Renal cortical epithelial cell (primary cell): ENCODE results near the gene SUPT3H. TPM values are rescaled to one million over a fixed set of nuclear protein-coding genes. Genes with fewer than 3 reads are reported as not detected.
"Not testable (repeated sequence)": the region's sequence is repeated elsewhere in the genome, so short reads cannot be mapped to it uniquely, and the experiment has no call there.

Source experiments
- DNase-seq: peaks from one replicate; pipeline ENCODE4 v3.0.0-alpha.2; 2011; ENCODE audit warnings: low read depth
- total RNA-seq: library from RNA; depleted of rRNA; stranded (reverse); fragments of >200 nt; gene quantifications from 2 replicates; pipeline ENCODE4 v1.2.3, GENCODE V29; 2014

Gene SUPT3H
- total RNA-seq, 1 donor from 2014 or later = 43.0 TPM

DNA sequence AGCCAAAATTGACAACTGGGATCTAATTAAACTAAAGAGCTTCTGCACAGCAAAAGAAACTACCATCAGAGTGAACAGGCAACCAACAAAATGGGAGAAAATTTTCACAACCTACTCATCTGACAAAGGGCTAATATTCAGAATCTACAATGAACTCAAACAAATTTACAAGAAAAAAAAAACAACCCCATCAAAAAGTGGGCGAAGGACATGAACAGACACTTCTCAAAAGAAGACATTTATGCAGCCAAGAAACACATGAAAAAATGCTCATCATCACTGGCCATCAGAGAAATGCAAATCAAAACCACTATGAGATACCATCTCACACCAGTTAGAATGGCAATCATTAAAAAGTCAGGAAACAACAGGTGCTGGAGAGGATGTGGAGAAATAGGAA is 310.3 kb downstream of the SUPT3H start:
- not testable (repeated sequence) for DNase-seq

DNA sequence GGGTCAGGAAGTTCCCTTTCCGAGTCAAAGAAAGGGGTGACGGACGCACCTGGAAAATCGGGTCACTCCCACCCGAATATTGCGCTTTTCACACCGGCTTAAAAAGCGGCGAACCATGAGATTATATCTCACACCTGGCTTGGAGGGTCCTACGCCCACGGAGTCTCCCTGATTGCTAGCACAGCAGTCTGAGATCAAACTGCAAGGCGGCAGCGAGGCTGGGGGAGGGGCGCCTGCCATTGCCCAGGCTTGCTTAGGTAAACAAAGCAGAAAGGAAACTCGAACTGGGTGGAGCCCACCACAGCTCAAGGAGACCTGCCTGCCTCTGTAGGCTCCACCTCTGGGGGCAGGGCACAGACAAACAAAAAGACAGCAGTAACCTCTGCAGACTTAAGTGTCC is 315.1 kb downstream of the SUPT3H start:
- not testable (repeated sequence) for DNase-seq

DNA sequence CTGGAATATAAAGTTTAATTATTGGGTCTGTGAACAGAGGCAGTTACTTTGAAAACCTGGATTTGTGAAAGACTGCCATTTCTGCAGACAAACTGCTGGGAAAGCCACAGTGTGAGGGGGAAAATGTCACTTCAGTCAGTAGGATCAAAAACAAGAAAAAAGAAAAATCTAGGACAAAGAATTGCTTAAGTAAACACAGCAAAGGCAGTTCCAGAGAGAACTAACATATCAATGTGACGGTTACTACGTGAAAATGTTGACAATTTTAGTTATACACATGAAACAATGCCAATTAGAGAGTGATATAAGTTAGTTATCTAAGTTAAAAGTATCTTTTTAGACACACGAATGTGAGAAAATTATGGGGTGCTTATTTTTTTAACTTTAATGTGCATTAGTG is 320.0 kb downstream of the SUPT3H start:
- DNase-seq = no peak

DNA sequence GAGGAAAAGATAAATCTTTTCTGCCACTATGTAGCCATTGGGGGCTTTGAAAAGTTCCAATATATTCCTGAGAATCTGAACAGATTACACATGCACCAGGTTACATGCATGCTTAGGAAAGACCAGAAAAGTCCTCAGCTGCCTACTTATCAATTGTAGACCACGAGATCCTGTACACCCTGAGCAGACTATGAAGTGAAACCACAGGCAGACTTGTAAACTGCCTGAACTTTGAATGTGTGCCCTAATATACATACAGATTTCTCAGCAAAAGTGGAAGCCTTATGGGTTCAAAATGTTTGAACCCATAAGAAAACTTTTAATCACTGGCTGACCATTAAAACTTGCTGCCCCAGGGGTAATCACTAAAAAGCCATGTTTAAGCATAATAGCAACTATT is 323.1 kb downstream of the SUPT3H start:
- peak; percentile 26 for DNase-seq

DNA sequence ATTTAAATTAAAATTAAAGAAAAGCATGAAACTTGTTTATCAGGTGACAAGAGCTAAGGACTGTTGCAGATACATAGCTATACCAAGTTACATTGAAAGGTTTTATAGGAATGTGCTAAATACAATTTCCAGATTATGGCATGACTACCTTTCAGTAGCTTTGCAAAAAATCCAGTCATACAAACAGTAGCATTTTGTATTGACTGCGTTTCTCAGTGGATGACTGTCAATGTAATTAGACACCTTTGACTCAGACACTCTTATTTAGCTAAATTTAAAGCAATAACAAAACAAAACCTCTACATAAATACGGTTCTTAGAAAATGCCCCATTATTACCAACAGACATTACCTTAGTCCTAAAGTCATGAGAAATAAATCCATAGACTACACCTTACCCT is 325.4 kb downstream of the SUPT3H start:
- no peak for DNase-seq

DNA sequence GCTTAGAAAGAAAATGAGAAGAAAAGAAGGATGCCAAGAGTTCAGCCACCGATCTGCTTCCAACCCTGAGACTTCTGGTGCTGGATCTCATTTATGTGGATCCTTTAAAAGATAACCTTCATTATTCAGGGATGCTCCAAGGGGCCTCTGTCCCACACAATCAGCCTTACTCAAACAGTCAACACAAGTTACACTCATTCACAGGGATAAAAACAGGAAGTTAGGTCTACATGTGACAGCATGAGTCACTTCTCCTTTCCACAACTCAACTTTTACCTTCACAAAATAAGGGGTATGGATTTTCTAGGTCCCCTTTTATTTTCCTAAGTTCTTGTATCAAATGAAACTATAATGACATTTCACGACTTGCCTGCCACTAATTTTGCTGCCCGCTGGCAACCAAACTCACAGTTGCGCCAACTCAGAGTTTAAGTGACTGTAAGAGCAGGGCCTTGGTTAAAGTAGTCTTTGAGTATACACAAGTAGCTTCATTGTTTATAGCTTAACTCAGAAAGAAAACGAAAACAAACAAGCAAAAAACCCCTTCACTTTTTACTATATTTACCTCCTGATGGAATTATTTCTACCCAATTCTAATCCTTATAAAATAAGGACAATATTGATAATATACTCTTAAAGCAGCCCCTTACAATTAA is 328.4 kb downstream of the SUPT3H start:
- DNase-seq = peak; percentile 70

DNA sequence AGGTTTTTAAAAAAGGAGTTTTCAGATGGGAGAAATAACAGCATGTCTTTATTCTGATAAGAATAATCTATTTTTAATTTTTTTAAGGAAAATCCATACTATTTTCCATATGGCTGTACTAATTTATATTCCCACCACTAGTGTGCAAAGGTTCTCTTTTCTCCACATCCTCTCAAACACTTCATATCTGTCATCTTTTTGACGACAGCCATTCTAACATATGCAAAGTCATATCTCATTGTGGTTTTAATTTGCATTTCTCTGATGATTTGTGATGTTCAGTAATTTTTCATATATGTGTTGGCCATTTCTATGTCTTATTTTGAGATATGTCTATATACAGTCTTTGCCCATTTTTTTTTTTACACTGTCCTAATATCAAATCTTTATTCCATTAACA is 330.2 kb downstream of the SUPT3H start:
- no peak for DNase-seq

DNA sequence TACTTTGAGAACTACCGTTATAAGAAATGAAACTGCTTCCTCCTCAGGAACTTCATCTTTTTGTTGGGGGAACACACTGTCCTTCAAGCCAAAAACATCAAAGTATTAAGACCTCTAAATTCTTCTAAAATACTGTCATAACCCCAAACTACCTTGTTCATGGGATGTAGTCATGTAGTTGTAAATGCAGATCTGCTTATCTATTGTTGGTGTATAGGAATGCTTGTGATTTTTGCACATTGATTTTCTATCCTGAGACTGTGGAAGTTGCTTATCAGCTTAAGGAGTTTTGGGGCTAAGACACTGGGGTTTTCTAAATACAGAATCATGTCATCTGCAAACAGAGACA is 332.5 kb downstream of the SUPT3H start:
- DNase-seq = no peak

DNA sequence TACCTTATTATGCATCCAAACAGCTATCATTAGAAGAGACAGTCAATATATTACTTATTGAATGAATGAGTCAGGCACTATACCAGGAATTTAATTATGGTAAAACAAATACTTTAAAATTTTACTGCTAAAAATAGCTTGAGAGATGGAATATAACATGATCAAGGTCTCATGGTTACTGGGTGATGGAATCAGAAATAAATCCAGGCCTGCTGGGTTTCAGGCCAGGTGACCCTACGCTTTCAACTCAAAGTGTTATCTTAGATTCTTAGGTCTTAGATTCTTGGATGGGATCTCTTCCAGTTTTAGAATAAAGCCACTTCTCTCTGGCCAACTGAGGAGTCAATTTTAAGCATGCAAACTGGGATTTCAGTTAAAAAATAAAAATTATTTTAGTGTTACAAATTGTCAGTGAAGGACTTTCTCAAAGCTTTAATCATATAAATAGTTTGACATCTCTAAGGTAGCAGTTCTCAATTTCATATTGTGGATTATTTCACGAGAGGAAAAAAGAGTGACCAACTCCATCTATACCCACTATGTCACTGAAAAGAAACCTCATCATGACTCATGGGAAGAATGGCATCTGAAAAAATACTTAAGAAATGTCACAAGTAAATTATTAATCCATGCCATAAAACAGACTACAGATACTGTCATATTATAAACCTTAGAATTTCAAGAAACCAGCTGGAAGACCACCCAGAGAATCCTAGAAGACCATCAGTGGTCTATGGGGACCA is 333.1 kb downstream of the SUPT3H start:
- peak; percentile 85 for DNase-seq

DNA sequence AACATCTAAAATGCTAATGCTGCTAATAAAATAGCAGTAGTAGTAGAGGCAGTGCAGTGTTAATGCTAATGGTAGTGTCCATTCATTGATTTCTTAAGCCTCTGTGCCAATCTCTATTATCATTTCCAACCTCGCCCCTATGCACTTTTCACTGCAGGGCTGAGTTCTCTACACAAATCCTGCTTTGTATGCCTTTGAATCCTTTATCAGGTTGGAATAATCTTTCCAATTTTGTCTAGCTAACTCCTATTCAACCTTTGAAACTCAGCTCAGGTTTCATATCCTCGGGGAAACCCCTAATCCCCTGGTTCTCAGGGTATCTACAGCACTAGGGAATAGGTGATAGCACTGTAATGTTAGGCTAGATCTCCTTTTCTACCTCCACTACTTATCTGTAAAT is 333.6 kb downstream of the SUPT3H start:
- no peak for DNase-seq

DNA sequence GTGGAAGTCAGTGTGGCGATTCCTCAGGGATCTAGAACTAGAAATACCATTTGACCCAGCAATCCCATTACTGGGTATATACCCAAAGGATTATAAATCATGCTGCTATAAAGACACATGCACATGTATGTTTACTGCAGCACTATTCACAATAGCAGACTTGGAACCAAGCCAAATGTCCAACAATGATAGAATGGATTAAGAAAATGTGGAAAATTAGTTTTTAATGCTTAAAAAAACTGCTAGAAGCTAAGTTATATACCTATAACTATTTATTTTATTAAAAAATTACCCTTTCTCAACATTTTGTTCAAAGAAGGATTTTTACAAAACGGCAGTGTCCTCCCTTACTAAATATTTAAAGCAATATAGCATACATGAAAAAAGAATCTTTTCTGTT is 335.1 kb downstream of the SUPT3H start:
- DNase-seq = not testable (repeated sequence)

DNA sequence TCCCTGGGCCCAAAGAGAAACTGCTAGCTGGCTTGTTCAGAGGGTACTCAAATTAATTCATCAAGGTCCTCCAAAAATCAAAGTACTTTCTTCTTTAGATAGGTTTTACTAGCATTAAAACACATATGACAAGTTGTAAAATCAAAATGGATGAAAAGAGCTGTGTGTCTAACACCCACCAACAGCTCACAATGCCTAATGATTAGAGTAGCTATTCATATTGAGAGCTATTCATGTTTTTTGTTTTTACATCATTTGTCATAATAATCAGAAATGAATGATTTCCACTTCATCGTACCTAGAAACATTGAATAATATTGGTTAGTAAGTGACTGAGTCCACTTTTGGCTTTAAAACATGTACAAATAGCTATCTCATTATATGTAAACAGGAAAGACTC is 339.5 kb downstream of the SUPT3H start:
- DNase-seq = no peak

DNA sequence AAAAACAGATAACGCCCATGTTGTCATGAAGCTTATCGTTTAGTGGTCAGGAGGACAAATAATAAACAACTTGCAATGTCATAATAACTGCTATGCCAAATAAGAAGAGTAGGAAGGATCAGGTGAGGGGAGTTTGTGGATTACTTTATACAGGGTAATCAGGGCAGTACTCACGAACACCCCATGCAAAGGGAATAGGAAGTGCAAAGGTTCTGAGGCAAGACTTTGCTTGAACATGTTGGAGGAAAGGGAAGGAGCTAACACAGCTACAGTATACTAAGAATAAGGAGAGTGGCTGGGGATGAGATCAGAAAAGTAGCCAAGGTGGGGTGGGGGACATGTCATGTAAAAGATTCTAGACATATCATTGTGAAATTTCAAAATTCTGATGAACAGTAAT is 341.6 kb downstream of the SUPT3H start:
- DNase-seq = no peak

DNA sequence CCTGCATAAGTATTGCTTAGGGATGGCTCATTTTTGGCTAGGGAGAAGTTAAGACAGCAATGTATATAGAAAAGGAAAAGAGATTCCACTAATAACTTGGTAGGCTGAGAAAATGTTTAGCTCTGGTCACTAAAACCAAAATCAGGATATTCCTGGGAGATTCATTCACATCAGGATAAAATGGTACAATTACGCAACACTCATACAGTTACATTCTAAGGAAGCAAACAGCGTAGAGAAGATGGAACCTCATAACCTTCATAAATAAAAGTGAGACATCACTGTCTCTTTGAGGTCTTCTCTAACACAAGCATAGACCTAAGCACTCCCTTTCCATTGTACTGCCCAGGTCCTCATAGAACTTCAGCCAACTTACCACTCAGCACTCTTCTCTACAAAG is 345.3 kb downstream of the SUPT3H start:
- no peak for DNase-seq

DNA sequence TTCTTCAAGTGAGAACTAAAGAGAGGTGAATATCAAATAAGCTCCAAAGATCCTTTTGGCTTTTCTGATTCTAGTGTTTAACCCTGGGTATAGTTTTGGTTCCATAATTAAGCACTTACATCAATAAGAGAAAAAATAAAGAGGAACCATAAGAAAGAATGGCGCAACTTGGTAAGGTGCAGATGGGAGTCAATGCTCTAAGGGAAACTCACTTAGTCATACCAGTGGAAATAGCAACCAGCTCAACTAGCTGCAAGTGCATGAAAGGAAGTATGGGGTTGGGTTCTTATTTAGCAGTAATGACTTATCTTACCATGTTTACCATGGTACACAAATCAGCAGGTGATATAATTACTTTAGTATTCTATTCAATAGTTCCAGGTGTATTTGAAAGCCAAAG is 346.1 kb downstream of the SUPT3H start:
- no peak for DNase-seq

DNA sequence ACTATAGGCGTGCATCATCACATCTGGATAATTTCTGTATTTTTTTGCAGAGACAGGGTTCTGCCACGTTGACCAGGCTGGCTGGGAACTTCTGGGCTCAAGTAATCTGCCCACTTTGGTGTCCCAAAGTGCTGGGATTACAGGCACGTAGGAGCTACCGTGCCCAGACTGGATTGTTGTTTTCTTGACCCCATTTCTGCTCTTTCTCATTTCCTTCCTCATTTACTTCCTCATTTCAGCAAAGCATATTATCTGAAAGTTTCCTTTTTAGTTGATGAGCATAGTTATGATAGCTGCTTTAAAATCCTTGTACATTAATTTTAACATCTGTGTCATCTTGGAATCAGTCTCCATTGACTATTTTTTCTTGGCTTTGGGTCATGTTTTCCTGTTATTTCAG is 350.6 kb downstream of the SUPT3H start:
- no peak for DNase-seq

DNA sequence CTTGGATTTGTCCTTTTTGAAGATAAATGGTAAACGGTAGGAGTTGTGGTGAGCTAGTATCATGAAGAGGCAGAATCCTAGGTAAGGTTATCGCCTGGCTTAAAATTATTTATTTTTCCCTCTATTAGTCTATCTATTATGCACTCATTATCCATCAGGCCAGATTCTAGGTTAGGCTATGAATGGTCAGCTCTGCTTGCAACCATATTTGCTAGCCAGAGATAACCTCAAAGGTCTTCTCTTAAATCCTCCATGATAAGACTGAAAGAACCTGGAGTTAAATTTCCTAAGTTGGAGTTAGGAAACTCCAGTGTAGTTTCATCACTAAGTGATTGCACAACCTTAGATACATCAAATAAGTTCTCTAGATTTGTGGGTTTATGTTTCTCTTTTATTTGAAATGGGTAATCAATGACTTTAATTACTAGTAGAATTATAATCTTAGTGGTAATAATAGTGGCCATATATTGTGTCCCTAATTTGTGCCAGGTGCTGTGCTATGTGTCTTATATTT is 351.7 kb downstream of the SUPT3H start:
- peak; percentile 33 for DNase-seq

DNA sequence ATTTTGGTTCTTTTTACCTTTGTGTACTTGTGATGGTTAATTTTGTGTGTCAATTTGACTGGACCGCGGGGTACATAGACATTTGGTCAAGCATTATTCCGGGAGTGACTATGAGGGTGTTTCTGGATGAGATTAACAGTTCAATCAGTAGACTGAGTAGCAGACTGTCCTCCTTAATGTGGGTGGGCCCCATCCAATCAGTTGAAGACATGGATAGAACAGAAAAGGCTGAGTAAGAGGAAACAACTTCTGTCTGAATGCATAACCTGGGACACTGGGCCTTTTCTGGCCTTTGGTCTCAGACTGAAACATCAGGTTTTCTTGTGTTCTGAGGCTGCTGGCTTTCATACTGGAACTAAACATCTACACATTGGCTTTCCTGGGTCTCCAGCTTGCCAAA is 353.1 kb downstream of the SUPT3H start:
- DNase-seq = no peak

DNA sequence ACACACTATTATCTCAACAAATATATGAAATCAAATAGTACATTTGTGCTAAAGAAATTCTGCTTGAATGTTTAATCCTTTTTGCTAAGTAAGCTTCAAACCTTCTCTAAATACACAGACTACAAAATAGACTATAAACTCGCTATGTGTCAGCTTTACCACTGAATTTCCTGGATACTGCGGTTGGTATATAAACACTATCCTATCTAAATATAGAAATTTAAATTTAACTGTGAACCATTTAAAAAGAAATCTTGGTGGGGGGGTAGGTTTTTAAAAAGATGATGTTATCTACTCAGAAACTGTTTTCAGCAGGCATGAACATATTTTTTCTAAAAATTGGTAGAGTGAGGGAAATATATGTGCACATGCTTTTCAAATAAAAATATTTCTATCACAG is 356.1 kb downstream of the SUPT3H start:
- DNase-seq = no peak

DNA sequence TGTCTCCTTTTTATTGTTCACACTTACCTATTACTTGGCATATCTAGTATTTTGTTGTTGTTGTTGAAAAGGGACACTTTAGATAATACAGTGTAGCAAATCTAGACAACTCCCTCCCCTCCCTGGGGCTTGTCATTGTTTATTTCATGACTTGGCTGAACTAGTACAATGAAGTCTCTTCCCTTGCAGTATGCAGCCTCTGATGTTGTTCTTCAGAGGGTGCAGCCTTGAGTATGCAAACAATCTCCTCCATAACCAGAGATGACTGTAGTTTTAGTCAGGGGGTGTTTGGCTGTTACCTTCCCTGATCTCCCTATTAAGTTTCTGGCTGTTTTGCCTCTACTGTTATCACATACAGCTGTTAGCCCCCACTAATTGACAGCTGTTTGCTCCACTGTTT is 365.0 kb downstream of the SUPT3H start:
- no peak for DNase-seq

DNA sequence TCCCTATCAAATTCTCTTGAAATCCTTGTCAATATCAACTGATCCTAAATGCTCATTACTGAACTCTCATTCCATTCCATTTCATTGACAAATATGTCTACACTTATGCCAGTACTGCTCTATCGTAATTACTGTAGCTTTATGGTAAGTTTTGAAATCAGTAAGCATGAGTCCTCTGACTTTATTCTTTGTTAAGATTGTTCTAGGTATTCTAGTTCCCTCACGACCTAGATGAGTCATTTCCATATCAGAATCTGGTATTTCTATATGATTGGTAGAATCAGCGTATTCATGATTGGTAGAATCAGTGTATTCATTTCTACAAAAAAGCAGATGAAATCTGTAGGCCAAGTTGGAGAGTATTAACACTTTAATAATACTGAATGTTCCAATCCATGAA is 368.2 kb downstream of the SUPT3H start:
- no peak for DNase-seq

DNA sequence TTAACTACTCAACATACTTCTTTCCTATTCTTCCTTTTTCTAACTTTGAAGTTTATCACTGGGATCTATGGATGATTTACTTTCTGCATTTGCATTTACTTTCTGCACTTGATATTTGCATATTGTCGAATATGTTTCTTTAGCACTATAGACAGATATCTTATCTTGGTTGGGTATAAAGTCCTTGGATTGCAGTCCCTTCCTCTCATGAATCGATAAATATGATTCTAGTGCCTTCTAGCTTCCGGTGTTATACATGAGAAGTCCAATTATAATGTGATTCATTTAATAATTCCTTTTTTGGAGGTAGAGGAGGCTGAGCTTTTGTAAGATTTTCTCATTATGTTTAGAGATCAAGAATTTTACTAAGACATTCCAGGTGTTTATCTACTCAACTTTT is 370.8 kb downstream of the SUPT3H start:
- no peak for DNase-seq

DNA sequence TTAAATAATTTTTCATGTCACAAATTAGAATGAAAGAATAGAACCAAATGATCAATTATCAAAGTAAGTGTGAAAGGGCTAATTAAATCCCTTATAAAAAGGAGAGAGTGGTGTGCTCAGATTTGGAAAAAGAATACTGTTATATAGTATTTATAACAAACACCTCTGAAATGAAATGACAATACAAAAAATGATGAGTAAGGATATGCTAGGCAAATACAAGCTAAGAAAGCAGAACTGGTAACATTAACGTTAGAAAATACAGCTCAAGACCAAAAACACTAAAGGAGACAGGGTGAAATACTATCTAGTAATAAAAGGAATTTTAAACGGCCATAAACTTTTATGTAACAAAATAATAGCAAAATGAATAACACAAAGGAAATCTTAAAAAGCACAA is 373.8 kb downstream of the SUPT3H start:
- DNase-seq = no peak

DNA sequence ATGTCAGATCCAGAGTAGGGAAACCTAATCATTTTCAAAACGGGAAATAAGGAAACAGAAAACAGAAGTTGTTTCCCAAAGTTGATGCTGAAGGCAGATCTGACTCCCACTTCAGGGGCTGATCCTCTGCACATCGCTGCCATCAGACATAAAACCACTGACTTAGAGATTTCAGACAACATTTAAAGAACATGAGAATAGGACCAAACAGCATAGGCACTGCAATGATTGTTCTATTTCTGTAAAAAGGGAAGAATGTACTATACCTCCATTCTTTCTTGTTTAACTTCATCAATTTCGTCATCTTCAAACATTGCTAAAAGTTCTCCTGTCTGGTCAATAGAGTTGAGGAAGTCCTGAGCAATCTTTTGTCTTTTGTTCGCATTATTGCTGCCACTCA is 374.3 kb downstream of the SUPT3H start:
- no peak for DNase-seq
